Raji (cell line): ENCODE data around the gene SLC12A1.

Experiments used
- POLR2A ChIP-seq: IDR thresholded peaks from 2 replicates; pipeline ENCODE4 v1.6.1; 2011; ENCODE audit warnings: low read depth, low read length, control low read depth; ENCODE audit not compliant: insufficient read depth

The SLC12A1 gene

DNA sequence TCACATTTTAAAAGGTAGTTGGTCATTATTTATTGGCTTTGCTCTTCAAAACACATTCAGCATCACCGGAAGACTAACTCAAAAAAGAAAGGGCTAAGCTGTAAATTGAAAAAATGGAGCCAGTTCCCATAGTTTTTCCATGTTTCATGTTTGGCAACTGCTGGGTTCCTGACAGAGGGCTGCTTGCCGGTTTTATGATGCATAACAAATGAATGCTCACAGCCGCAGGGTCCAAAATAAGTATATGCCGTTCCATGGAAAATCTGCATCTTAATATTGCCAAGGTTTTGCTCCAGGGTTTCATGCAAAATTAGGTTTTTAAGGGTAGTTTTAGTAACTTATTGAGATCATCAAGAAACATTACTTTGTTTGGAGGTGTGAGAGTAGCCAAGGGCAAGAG lies 15.8 kb downstream of the SLC12A1 start:
- no peak for TF ChIP-seq POLR2A

DNA sequence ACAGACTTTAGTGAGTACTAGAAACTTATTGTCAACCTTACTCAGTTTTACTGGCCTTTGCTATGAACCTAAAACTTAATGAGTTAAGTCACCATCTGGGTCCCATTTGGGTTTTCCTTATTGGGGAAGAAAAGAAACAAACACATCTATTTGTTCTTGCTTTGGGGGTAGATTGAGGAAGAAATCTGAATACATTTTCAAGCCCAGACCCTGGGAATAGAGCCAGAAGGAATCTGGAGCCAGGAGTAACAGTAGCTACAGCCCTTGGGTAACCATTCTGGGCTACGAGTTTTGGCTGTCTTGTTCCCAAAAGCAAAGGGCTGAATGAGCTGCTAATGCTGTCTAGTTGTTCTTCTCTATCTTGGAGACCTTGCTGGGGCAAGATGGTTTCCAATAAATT lies 16.5 kb downstream of the SLC12A1 start:
- TF ChIP-seq POLR2A, result no peak

DNA sequence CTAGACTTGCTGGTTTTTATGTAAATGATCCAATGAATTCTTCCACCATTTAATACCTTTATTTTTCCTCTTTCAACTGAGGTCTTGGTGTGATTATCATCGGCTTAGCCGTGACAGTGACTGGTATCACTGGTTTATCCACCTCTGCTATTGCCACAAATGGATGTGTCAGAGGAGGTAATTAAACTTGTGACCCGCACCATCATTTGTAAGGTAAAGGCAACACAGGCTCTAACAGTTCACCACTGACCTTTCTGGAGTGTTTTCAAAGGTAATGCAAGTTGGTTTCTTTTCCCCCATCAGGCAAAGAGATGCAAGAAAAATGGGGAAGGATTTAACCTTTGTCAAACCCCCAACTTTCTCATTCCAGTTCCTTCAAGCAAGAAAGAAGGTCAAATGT lies 19.7 kb downstream of the SLC12A1 start:
- TF ChIP-seq POLR2A, result no peak

DNA sequence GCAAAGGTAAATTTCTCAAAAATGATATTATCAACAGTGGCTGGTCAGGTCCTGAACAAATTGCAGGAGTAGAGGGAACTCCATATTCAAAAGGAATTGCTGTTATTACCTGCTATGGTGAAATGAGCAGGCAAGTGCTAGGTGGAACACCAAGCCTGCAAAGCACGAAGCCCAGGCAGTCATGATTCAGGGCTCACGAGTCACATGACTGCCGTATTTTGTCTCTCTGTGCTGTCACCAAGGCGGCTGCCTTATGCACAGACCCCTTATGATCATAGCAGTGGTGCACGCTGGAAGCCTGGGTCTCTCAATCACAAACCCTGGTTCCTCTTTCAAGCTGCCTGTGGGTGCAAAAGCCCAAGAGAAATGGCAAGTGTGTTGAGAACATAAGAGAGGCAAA lies 24.4 kb downstream of the SLC12A1 start:
- TF ChIP-seq POLR2A, result no peak

DNA sequence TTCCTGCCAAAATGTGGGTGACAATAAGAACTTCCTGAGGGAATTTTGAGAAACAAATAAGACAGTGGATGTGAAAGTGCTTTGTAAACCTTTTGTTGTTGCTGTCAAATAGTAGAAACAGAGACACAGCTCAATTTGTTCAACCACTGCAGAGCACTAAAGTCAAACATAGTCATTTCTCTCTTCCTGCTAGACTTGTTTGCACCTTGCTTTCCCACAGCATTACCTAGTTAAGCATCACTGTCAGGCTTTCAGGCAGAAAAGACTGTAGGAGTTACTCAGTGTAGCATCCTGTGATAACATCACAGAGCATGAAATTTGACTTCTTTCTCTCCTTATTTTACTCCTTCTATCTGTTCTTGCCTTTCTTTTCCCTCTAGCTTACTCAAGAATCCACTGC lies 27.1 kb downstream of the SLC12A1 start:
- TF ChIP-seq POLR2A, result no peak

DNA sequence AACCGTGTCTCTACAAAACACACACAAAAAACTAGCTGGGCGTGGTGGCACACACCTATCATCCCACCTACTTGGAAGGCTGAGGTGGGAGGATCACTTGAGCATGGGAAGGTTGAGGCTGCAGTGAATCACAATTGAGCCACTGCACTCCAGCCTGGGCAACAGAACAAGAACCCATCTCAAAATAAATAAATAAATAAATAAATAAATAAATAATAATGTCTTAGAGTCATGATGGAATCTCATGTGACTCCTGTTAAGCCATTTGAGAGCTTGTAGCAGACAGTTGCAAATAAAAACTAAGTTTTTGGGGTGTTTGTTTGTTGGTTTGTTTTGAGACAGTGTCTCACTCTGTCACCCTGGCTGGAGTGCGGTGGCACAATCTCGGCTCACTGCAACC lies 33.2 kb downstream of the SLC12A1 start:
- no peak for TF ChIP-seq POLR2A

DNA sequence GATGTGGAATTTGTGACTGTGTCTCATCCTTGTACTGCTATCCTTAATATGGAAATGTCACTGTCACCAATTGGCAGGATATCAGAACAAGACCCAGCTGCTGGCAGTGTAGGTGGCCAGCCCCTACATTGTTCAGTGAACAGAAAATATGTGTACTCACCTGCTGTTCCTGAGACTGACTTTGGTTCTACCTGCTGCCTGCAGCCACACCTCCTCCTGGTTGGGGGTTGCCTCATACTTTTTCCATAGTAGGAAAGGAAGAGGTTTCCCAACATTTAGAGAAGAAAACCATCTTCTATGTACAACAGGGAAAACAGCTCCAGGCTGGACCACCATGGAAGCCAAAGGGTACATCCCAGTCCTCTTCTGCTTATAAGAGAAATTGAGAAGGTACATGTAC lies 35.9 kb downstream of the SLC12A1 start:
- no peak for TF ChIP-seq POLR2A

DNA sequence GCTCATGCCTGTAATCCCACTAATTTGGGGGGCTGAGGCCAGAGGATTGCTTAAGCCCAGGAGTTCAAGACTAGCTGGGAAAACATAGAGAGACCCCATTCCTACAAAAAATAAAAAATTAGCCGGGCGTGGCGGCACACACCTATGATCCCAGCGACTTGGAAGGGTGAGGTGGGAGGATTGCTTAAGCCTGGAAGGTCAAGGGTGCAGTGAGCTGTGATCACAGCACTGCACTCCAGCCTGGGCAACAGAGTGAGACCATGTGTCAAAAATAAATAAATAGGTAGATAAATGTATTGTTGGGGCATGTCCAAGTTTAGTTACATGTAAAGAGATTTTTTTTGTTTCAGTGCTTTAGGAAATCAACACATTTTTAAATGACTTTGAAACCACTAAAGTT lies 36.4 kb downstream of the SLC12A1 start:
- no peak for TF ChIP-seq POLR2A

DNA sequence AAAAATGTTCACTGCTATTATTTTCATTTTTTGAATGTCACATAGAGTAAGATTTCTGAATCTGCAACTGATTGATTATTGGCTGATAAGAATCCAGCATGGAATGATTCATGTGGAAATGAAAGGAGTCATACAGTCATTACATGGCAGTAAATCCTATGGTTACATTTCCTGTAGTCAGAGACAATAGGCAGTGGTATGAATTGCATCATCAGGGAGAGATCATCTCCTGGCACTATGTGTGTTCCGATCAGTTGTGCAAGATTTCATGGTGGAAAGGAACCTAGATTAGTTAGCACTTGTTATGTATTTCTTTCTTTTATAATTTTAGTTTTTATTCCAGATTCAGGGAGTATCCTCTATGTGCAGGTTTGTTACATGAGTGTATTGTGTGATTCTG lies 38.8 kb downstream of the SLC12A1 start:
- no peak for TF ChIP-seq POLR2A

DNA sequence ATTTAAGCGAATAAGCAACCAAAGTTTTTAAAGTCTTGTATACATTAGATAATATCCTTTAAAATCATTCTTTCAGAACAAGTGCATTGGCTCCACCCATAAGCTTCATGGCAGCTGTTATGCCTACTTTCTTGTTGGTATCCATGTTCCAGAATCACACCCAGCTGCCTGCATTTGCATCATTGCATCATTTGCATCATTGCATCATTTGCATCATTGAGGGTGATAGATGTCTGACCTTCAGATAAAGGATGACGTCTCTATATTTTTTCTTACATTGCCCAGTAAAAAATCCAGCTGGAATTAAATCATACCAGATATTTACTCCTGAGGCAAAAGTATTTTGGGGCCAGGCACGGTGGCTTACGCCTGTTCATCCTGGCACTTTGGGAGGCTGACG lies 42.3 kb downstream of the SLC12A1 start:
- TF ChIP-seq POLR2A, result no peak

DNA sequence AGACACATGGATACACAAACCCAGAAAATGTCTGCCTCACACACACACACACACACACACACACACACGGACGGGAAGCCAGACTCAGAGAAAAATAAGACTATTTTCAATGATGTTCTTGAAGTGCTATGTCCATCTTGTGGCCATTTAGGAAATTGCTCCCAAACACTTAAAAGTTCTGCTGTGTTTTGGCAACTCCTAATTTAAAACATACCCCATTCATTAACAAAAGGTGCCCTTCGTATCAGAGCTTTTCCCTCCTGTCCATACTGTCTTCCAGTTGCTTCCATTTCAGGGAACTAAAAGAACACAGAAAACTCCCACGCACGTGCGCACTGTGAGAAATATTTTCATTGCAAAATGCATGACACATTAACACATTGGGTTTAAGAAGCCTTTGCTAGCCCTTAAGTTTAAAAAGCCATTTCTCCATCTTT lies 44.6 kb downstream of the SLC12A1 start:
- TF ChIP-seq POLR2A, result no peak

DNA sequence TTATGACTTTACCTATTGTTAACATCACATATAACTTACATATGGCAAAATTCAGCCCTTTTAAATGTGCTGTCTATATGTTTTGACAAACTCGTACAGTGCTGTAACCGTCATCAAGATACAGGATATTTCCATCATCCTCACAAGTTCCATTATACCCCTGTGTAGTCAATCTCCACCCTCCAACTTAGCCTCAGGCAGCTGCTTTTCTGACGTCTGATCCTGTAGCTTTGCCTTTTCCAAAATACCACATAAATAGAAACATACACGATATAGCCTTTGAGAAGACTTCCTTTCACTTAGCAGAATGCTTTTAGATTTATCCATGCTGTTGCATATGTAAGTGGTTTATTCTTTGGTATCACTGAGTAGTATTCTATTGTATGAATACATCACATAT lies 47.1 kb downstream of the SLC12A1 start:
- TF ChIP-seq POLR2A, result no peak

DNA sequence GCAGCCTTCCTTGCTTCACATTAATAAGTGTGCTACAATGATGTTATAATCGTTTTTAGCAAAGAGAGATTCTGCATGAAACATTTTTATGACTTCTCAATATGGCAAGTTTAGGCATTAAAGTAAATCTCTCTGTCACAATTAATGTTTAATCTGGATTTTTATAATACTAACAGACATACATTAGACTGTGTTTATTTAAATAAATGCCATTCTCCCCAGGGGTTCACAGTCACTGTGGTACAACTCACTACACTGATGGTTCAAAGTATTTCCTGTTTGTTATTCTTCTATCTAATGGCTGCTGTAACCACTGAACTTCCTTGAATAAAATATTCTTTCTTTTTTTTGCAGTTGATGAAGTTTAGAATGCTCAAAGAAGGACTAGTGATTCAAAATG lies 59.0 kb downstream of the SLC12A1 start:
- TF ChIP-seq POLR2A, result no peak

DNA sequence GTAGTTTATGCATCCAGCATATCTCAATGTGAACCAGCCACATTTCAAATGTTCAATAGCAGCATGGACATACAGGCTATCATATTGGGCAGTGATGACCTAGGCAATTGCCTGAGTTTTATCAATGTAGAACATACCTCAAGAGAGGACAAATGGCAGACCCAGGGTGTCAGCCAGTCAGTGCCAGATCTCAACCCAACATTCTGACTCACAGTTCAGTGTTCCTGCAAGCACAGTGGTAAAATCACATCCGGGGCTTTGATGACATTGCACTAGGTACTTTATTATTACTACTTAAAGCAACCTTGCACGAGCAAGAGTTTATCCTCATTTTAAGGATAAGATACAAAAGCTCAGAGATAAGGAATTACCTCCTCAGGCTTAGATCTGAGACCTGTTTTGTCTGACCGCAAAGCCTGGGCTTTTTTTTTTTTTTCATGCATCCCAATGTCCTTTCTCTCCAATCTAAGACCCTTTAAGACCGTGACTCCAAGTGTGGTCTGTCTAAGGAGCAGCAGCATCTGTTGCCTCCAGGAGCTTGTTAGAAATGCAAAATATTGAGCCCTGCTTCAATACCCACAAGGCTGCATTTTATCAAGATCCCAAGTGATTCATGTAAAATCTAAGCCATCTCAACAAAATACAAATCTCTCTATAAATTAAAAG lies 60.1 kb downstream of the SLC12A1 start:
- TF ChIP-seq POLR2A, result no peak

DNA sequence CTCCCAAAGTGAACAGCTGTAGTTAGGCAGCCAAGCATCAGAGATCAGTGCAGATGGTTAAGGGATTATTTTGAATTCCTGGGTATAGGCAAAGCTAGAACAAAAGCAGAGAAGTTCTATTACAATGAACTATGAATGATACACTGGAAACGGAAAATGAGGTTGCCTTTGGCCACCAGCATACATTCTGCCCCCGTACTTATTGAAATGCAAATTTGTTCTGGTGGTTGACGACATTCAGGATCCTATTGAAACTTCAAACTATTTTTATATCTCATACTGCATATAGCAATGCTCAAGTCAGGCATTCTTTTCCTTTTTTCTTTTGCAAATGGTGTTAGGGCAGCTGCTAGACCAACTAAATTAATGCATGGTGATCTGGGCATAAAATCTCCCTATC lies 61.7 kb downstream of the SLC12A1 start:
- no peak for TF ChIP-seq POLR2A

DNA sequence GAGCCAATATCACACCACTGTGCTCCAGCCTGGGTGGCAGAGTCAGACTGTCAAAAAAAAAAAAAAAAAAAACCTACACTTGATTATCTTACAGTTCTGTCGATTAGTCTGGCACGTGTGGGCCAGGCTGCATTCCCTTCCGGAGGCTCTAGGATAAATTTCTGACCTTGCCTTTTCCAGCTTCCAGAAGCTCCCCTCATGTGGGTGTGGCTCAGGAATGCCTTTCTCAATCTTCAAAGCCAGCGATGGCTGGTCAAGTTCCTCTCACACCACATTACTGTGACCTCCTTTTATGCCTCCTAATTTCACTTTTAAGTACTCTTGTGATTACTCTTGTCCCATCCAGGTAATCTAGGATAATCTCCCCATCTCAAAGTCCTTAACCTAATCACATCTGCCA lies 66.9 kb downstream of the SLC12A1 start:
- TF ChIP-seq POLR2A, result no peak

DNA sequence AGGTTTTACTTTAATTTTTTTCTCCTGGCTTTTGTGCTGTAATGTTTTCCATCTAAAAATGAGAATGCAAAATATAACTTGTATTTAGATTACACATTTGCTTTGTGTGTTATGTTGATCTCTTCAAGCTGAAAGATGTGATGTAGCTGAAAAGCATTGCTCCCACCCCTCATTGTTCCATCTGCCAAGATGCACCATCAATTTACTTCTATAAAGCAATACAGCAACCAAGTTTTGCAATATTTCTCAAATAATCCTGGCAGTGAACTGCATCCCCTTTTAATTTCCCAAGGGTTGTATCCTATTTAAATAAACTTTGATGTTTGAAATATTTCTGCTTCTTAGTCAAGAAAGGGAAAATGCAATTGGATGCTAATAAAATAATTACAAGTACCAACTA lies 72.6 kb downstream of the SLC12A1 start:
- TF ChIP-seq POLR2A, result no peak

DNA sequence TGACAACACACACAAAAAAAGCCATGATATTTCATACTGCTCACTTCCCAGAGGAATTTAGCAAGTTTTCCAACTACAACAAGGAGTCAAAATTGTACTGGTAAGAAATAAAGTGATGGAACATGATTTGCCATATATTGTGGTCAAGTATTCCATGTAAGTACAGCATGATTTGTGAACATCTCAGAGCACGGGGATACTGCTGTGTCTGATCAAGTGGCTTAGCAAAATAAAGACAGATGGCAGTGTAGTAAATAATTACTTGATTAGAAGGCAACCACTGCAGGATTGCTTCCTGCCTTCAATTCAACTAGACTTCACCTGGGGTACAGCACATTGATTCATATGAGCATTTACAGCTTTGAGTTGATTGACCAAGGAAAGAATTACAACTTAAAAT lies 73.5 kb downstream of the SLC12A1 start:
- no peak for TF ChIP-seq POLR2A

DNA sequence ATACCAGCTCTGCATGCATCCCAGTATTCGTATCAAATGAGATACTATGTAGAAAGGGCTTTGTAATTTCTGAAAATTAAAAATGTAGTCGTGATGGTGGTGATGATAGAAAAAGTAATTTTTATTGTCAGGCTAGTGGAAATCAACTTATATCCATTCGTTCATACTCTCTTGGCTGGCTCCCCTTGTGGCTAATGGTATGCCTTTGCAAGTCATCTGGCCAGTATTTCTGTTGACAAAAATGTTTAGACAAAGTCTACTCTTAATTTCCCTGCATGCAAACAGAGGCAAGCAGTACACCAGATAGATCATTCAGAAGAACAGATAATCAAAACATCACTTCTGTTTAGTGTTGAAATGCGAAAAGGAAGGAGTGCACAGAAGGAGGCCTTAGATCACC lies 75.6 kb downstream of the SLC12A1 start:
- TF ChIP-seq POLR2A, result no peak
